ENCODE measurements around the gene KLK2. TPM values are rescaled to one million over a fixed set of nuclear protein-coding genes. Genes with fewer than 3 reads are reported as not detected.

KLK2 gene
- total RNA-seq, 2 donors from 2014 or later, result not detected

DNA sequence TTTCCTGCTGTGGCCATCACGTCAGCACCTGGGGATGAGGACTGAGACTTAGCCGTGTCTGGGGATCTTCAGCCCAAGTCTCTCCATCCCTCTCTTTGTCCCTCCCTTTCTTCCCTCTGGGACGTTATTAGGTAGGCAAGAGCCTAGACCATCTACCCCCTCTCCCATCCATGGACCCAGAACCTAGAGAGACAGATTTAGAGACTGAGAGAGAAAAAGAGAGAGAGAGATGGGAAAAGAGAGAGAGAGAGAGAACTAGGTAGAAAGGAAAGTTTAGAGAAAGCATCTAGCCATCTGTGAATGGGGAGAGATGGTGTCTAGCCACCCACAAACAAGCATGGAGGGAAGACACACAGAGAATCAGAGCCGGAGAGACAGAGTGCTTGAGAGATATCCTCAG lies 37.5 kb downstream of the KLK2 start:
- no peak for DNase-seq
- Histone ChIP-seq H3K9me3 (no peaks in the 10 kb centered on the region), H3K36me3 (no peaks in the 10 kb centered on the region), H3K27ac (no peak overlapping the region), H3K9ac (ENCODE audit: low read depth in 2 of 2, low read length in 2 of 2) (no peak overlapping the region), H3K27me3 (peaks cover 29% of the 10 kb centered on the region), H3K4me3 (no peak overlapping the region), H3K4me1 (no peaks in the 10 kb centered on the region)
- TF ChIP-seq, protein P1, sequence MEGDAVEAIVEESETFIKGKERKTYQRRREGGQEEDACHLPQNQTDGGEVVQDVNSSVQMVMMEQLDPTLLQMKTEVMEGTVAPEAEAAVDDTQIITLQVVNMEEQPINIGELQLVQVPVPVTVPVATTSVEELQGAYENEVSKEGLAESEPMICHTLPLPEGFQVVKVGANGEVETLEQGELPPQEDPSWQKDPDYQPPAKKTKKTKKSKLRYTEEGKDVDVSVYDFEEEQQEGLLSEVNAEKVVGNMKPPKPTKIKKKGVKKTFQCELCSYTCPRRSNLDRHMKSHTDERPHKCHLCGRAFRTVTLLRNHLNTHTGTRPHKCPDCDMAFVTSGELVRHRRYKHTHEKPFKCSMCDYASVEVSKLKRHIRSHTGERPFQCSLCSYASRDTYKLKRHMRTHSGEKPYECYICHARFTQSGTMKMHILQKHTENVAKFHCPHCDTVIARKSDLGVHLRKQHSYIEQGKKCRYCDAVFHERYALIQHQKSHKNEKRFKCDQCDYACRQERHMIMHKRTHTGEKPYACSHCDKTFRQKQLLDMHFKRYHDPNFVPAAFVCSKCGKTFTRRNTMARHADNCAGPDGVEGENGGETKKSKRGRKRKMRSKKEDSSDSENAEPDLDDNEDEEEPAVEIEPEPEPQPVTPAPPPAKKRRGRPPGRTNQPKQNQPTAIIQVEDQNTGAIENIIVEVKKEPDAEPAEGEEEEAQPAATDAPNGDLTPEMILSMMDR (IDR thresholded peaks at IDR 0.05), result no peak
- intact Hi-C loops (cut with DNase I), result no loop called here

DNA sequence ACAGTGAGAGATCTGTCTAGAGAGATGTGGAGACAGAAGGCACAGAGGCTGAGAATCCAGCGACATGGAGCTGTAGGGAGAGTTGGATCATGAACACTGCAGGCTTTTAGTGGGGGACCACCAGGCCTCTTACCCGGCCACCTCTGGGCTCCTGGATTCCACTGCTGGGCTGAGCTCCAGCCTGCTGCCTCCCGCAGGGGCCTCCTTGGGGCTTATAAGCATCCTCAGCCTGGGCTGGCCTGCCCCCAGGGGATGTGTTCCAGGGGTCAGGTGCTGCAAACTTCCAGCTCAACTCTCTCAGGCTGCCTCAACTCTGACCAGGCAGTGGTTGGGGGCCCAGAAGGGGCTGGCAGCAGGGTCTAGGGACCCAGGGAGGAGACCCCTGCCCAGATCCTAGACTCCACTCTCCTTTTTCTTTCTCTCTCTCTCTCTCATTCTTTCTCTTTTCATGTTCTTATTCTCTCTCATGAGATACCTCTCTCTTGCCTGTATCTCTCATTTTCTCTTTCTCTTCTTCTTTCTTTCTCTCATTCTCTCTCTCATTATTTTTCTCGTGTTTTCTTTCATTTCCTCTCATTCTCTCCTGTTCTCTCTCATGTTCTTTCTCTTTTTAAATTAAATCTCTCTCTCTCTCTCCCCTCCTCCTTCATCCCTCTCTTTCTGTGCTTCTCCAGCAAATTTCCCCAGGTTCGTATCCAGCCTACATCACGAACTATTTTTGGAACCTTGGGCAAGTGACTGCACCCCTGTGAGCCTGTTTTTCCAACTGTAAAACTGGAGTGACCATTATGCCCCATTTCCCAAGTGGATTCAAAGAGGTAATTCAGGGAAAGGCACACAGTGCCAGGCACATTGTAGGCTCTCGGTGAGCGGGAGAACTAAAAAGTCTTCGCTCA lies 38.2 kb downstream of the KLK2 start, which contains the start of gene KLK4:
Gene KLK4 (minus strand): TSS at position 190 of the 896 bp plus-strand sequence. CDS start 657 bp downstream, outside the sequence.
- H3K27ac ChIP-seq, result no peak within 1 kb of the TSS
- DNase-seq, result no peak
- H3K9me3 ChIP-seq, result no peaks in the 10 kb centered on the region
- TF ChIP-seq, protein P1 (IDR thresholded peaks at IDR 0.05), result no peak
- H3K4me1 ChIP-seq, result no peaks in the 10 kb centered on the region
- intact Hi-C loops (cut with DNase I), result no loop called here
- no peaks in the 10 kb centered on the region for H3K36me3 ChIP-seq
- no peak within 1 kb of the TSS for H3K4me3 ChIP-seq
- H3K27me3 ChIP-seq, result peaks cover 29% of the 10 kb centered on the region
- H3K9ac ChIP-seq (ENCODE audit: low read depth in 2 of 2, low read length in 2 of 2), result no peak within 1 kb of the TSS

DNA sequence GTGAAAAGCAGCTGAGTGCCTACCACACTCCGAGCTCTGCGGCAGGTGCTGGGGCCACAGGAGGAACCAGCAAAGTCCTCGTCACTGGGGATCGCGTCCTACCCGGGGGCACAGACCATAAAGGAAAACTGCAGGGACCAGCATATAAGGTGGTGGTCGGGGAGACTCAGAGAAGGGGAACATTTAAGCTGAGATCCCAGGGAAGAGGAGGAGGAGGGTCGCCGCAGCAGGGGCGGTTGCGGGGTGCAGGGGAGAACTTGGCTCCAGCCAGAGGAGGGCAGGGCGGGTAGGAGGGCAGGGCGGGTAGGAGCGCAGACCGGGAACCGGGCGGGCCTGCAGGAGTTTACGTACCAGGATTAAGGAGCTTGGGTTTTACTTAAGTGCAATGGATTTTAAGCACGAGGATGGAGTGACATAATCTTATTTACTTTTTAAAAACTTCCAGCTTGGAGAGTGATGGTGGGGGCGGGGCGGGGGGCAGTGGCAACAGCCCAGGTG lies 38.9 kb downstream of the KLK2 start:
- no peak overlapping the region for H3K9ac ChIP-seq (ENCODE audit: low read depth in 2 of 2, low read length in 2 of 2)
- H3K9me3 ChIP-seq, result no peaks in the 10 kb centered on the region
- H3K27me3 ChIP-seq, result peaks cover 29% of the 10 kb centered on the region
- no peaks in the 10 kb centered on the region for H3K4me1 ChIP-seq
- no peak for DNase-seq
- TF ChIP-seq, protein P1 (IDR thresholded peaks at IDR 0.05), result no peak
- H3K36me3 ChIP-seq, result no peaks in the 10 kb centered on the region
- intact Hi-C loops (cut with DNase I), result no loop called here
- H3K27ac ChIP-seq, result no peak overlapping the region
- H3K4me3 ChIP-seq, result no peak overlapping the region

DNA sequence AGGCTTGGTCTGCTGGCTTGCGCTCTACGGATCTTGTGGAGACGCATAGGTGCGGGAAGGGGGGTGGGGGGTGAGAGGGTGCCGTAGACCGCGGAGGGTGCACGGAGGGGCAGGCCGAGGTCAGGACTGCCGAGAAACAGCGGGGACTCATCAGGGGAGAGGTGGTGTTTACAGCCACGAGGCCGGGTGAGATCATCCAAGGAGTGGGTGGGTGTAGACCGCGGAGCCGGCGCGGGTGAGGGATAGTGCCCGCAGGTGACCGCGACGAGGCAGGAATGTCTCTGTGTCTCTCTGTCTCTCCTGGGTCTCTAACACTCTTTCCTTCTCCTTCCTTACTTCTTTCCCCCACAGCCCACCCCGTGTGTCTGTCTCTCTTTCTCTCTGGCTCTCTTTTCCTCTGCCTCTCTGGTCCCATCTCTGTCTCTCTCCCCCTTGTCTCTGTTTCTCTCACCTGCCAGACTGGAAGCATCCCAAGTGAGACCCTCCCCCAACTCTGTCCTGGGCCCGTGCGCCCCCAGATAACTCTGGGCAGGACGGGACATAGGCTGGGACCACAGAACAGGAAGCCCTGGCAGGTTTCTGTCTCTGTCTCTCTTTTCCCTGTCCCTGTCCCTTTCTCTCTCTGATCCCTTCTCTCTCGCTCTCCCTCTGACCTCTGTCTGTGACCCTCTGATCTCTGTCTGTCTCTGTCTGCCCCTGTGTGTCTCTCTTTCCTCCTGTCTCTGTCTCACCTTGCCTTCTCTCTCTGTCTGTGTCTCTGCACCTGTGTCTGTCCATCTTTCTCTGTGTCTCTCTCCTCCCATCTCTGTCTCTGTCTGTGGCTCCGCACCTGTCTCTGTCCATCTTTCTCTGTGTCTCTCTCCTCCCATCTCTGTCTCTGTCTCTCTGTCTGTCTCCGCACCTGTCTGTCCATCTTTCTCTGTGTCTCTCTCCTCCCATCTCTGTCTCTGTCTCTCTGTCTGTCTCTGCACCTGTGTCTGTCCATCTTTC lies 39.8 kb downstream of the KLK2 start:
- no peaks in the 10 kb centered on the region for H3K36me3 ChIP-seq
- TF ChIP-seq, protein P1 (IDR thresholded peaks at IDR 0.05), result no peak
- no peak overlapping the region for H3K9ac ChIP-seq (ENCODE audit: low read depth in 2 of 2, low read length in 2 of 2)
- H3K27me3 ChIP-seq, result peaks cover 29% of the 10 kb centered on the region
- no peak for DNase-seq
- intact Hi-C loops (cut with DNase I), result no loop called here
- H3K27ac ChIP-seq, result no peak overlapping the region
- no peak overlapping the region for H3K4me3 ChIP-seq
- no peaks in the 10 kb centered on the region for H3K4me1 ChIP-seq
- no peaks in the 10 kb centered on the region for H3K9me3 ChIP-seq

DNA sequence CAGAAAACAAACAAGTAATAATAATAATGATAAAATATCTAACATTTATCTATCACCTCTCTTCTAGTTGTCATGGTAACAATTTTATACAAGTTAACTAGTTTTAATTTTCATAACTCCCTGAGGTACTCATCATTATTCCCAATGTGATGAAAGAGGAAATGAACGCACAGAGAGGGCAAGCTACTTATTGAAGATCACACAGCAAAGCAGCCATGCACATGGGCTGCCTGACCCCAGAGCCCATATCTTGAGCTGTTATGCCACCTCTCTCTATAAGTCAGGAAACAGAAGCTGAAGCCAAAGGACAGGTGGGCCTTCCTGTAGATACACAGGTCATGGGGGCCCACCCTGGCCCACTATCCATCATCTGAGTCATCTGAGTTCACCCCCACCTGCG lies 42.8 kb downstream of the KLK2 start:
- Histone ChIP-seq H3K4me3 (no peak overlapping the region), H3K4me1 (no peaks in the 10 kb centered on the region), H3K27ac (no peak overlapping the region), H3K27me3 (peaks cover 16% of the 10 kb centered on the region), H3K9me3 (no peaks in the 10 kb centered on the region), H3K9ac (ENCODE audit: low read depth in 2 of 2, low read length in 2 of 2) (no peak overlapping the region), H3K36me3 (no peaks in the 10 kb centered on the region)
- intact Hi-C loops (cut with DNase I), result no loop called here
- DNase-seq, result no peak
- TF ChIP-seq, protein P1 (IDR thresholded peaks at IDR 0.05), result no peak
